H1 (cell line): ENCODE results near the gene ARHGAP23. TPM values are rescaled to one million over a fixed set of nuclear protein-coding genes. Genes with fewer than 3 reads are reported as not detected.

Source experiments
- CTCF ChIA-PET: fragments of 300-600 bp; sonication (Branson Sonifier 250); formaldehyde crosslinking; loops from one replicate; lab custom pipeline; 2021; ENCODE audit not compliant: partially characterized antibody; lab: Charles Lee
- POLR2A ChIA-PET: fragments of 300-600 bp; sonication (Branson Sonifier 250); formaldehyde crosslinking; loops from one replicate; lab custom pipeline; 2021; ENCODE audit warnings: inconsistent platforms; ENCODE audit not compliant: partially characterized antibody; lab: Charles Lee
- DNase-seq, 2 experiments: peaks; one replicate each; pipeline versions ENCODE4 v3.0.0 to v3.0.0-alpha.2; 2010 to 2022; ENCODE audit warnings: low spot score in 2 of 2, low read depth in 1 of 2, mixed read lengths in 1 of 2
- FAIRE-seq: peaks from 2 replicates; lab custom pipeline; 2011; peaks lifted over from hg19 to GRCh38; lab: Jason Lieb, UNC
- H2AFZ ChIP-seq: 2 replicates; pipeline ENCODE4 v1.8.1; 2012; ENCODE audit warnings: low read length, inconsistent platforms
- H2AK5ac ChIP-seq: 2 replicates; pipeline ENCODE4 v1.6.1; 2013; ENCODE audit warnings: low read depth, low read length
- H2BK120ac ChIP-seq: replicated peaks from 2 replicates; pipeline ENCODE3; 2013; ENCODE audit warnings: low read depth, low read length, inconsistent platforms
- H2BK12ac ChIP-seq: 2 replicates; pipeline ENCODE4 v1.6.1; 2013; ENCODE audit warnings: low read depth, low read length
- H2BK15ac ChIP-seq: 2 replicates; pipeline ENCODE4 v1.6.1; 2013; ENCODE audit warnings: low read length
- H2BK20ac ChIP-seq: 2 replicates; pipeline ENCODE4 v1.6.1; 2013; ENCODE audit warnings: low read length
- H2BK5ac ChIP-seq: 2 replicates; pipeline ENCODE4 v1.6.1; 2013; ENCODE audit warnings: low read depth, low read length
- H3K14ac ChIP-seq: 2 replicates; pipeline ENCODE4 v1.6.1; 2013; ENCODE audit warnings: inconsistent platforms; ENCODE audit not compliant: insufficient read length
- H3K18ac ChIP-seq: 2 replicates; pipeline ENCODE4 v1.6.1; 2013; ENCODE audit warnings: low read length; ENCODE audit errors: extremely low read depth
- H3K23ac ChIP-seq: 2 replicates; pipeline ENCODE4 v1.6.1; 2013; ENCODE audit warnings: inconsistent platforms; ENCODE audit not compliant: insufficient read length
- H3K23me2 ChIP-seq: 2 replicates; pipeline ENCODE4 v1.6.1; 2013; ENCODE audit warnings: low read depth, low read length
- H3K27ac ChIP-seq: 2 replicates; pipeline ENCODE4 v1.6.1; 2011; ENCODE audit warnings: low read depth, low read length, inconsistent platforms
- H3K27me3 ChIP-seq, 4 experiments: replicated peaks in 1 of 4; 1 replicate in 1 of 4; 2 replicates in 3 of 4; pipeline versions ENCODE4 v1.6.1 to v1.8.1; 2011 to 2013; ENCODE audit warnings: low read length in 3 of 4, mild to moderate bottlenecking in 3 of 4, inconsistent platforms in 2 of 4, mixed read lengths in 2 of 4, moderate library complexity in 1 of 4; ENCODE audit not compliant: control insufficient read depth in 3 of 4, insufficient read depth in 3 of 4; ENCODE audit errors: extremely low read depth in 1 of 4
- H3K36me3 ChIP-seq, 4 experiments: 2 replicates each; pipeline versions ENCODE4 v1.6.1 to v1.8.1; 2011 to 2013; ENCODE audit warnings: mild to moderate bottlenecking in 4 of 4, low read length in 3 of 4, moderate library complexity in 2 of 4, control low read depth in 1 of 4, inconsistent platforms in 1 of 4; ENCODE audit not compliant: insufficient read depth in 4 of 4, control insufficient read depth in 2 of 4
- H3K4ac ChIP-seq: replicated peaks from 2 replicates; pipeline ENCODE3; 2013; ENCODE audit warnings: low read length, low read depth, mixed read lengths, inconsistent platforms; ENCODE audit not compliant: insufficient read length
- H3K4me1 ChIP-seq, 4 experiments: replicated peaks in 1 of 4; 1 replicate in 1 of 4; 2 replicates in 3 of 4; pipeline versions ENCODE4 v1.6.1 to v1.8.1; 2011 to 2013; ENCODE audit warnings: low read length in 3 of 4, inconsistent platforms in 2 of 4, mixed read lengths in 1 of 4; ENCODE audit not compliant: insufficient read depth in 4 of 4, control insufficient read depth in 3 of 4
- H3K4me2 ChIP-seq, 2 experiments: 2 replicates each; pipeline versions ENCODE4 v1.6.1 to v1.8.1; 2011 to 2013; ENCODE audit warnings: low read depth in 2 of 2, low read length in 2 of 2, control low read depth in 1 of 2, inconsistent platforms in 1 of 2, mild to moderate bottlenecking in 1 of 2; ENCODE audit not compliant: insufficient read depth in 1 of 2
- H3K4me3 ChIP-seq, 4 experiments: fragments of 200-600, 300-600 bp in 1 of 4; sonication (generic), shearing (Covaris generic), sonication (Bioruptor Twin) in 1 of 4; 2 replicates each; pipeline versions ENCODE4 v1.5.1 to v1.8.1; 2011 to 2016; ENCODE audit warnings: low read length in 4 of 4, low read depth in 3 of 4, control low read depth in 2 of 4, inconsistent platforms in 2 of 4, mild to moderate bottlenecking in 2 of 4, mixed read lengths in 1 of 4, moderate library complexity in 1 of 4; ENCODE audit not compliant: insufficient read depth in 2 of 4; ENCODE audit errors: extremely low read depth in 1 of 4
- H3K56ac ChIP-seq: replicated peaks from 2 replicates; pipeline ENCODE3; 2013; ENCODE audit warnings: low read depth, mild to moderate bottlenecking, mixed read lengths, low read length, inconsistent platforms; ENCODE audit not compliant: insufficient read length
- H3K79me1 ChIP-seq: 2 replicates; pipeline ENCODE4 v1.6.1; 2013; ENCODE audit warnings: low read depth, low read length, control low read depth
- H3K79me2 ChIP-seq, 2 experiments: 2 replicates each; pipeline versions ENCODE4 v1.6.1 to v1.8.1; 2012 to 2013; ENCODE audit warnings: low read length in 2 of 2, mild to moderate bottlenecking in 2 of 2, inconsistent platforms in 1 of 2; ENCODE audit not compliant: insufficient read depth in 2 of 2, control insufficient read depth in 1 of 2
- H3K9ac ChIP-seq, 4 experiments: replicated peaks in 1 of 4; 1 replicate in 1 of 4; 2 replicates in 3 of 4; pipeline versions ENCODE4 v1.6.1 to v1.8.1; 2011 to 2013; ENCODE audit warnings: low read depth in 3 of 4, low read length in 3 of 4, control low read depth in 2 of 4, mild to moderate bottlenecking in 2 of 4, moderate library complexity in 2 of 4, inconsistent platforms in 1 of 4; ENCODE audit errors: extremely low read depth in 1 of 4
- H3K9me3 ChIP-seq, 2 experiments: 2 replicates each; pipeline versions ENCODE4 v1.6.1 to v1.8.1; 2012 to 2013; ENCODE audit warnings: mild to moderate bottlenecking in 2 of 2, moderate library complexity in 2 of 2, control low read depth in 1 of 2, inconsistent platforms in 1 of 2, low read depth in 1 of 2, low read length in 1 of 2, mixed read lengths in 1 of 2; ENCODE audit not compliant: insufficient read depth in 2 of 2
- H4K20me1 ChIP-seq, 2 experiments: replicated peaks in 1 of 2; 2 replicates each; pipeline versions ENCODE3 to v1.8.1; 2011 to 2013; ENCODE audit warnings: inconsistent platforms in 2 of 2, low read length in 2 of 2, mild to moderate bottlenecking in 1 of 2; ENCODE audit not compliant: insufficient read depth in 2 of 2, control insufficient read depth in 1 of 2
- H4K5ac ChIP-seq: 2 replicates; pipeline ENCODE4 v1.6.1; 2013; ENCODE audit warnings: low read length, low read depth, mixed read lengths, inconsistent platforms; ENCODE audit not compliant: insufficient read length
- H4K8ac ChIP-seq: 2 replicates; pipeline ENCODE4 v1.8.0; 2013; ENCODE audit warnings: mild to moderate bottlenecking, moderate library complexity, low read length, inconsistent platforms; ENCODE audit not compliant: insufficient read depth; ENCODE audit errors: extremely low read depth
- H4K91ac ChIP-seq: replicated peaks from 2 replicates; pipeline ENCODE3; 2013; ENCODE audit warnings: low read length, mixed read lengths, inconsistent platforms; ENCODE audit not compliant: insufficient read length
- BRCA1 ChIP-seq: IDR thresholded peaks from 2 replicates; pipeline ENCODE4 v1.6.1; 2012; ENCODE audit warnings: low read depth, low read length, improper control_type of control experiment
- CBX5 ChIP-seq: fragments of 300-800, 300-1000 bp; sonication (generic); IDR thresholded peaks from 2 replicates; pipeline ENCODE4 v1.7.1; 2016; ENCODE audit warnings: antibody characterized with exemption, low read length, low read depth
- CHD2 ChIP-seq: IDR thresholded peaks from 2 replicates; pipeline ENCODE4 v1.6.1; 2012; ENCODE audit warnings: low read length, improper control_type of control experiment
- CTBP2 ChIP-seq: IDR thresholded peaks from 2 replicates; pipeline ENCODE4 v1.7.0; 2011; ENCODE audit warnings: borderline replicate concordance, mild to moderate bottlenecking, moderate library complexity, mixed read lengths, low read length; ENCODE audit not compliant: insufficient read depth, insufficient read length
- EZH2 ChIP-seq: fragments of 200-600 bp; sonication (generic); IDR thresholded peaks from 2 replicates; pipeline ENCODE4 v1.7.1; 2012; ENCODE audit warnings: low read depth, mild to moderate bottlenecking, moderate library complexity, low read length, inconsistent platforms; ENCODE audit not compliant: severe bottlenecking
- GTF2F1 ChIP-seq: IDR thresholded peaks from 2 replicates; pipeline ENCODE4 v1.6.1; 2012; ENCODE audit warnings: low read depth, low read length, improper control_type of control experiment, borderline replicate concordance
- HDAC2 ChIP-seq, 2 experiments: fragments of 300-600 bp in 1 of 2; sonication (generic) in 1 of 2; IDR thresholded peaks; 2 replicates each; pipeline ENCODE4 v1.6.1; 2011 to 2012; ENCODE audit warnings: low read depth in 2 of 2, low read length in 2 of 2, mild to moderate bottlenecking in 2 of 2, moderate library complexity in 2 of 2, borderline replicate concordance in 1 of 2, inconsistent platforms in 1 of 2
- POLR2AphosphoS5 ChIP-seq: IDR thresholded peaks from 2 replicates; pipeline ENCODE4 v1.6.1; 2011; ENCODE audit warnings: low read depth, low read length
- RAD21 ChIP-seq, 2 experiments: IDR thresholded peaks in 1 of 2; conservative IDR thresholded peaks in 1 of 2; 2 replicates each; pipeline ENCODE4 v1.6.1; 2011; ENCODE audit warnings: low read depth in 2 of 2, low read length in 2 of 2, improper control_type of control experiment in 1 of 2, inconsistent platforms in 1 of 2, mild to moderate bottlenecking in 1 of 2, moderate library complexity in 1 of 2
- SP4 ChIP-seq: IDR thresholded peaks from 2 replicates; pipeline ENCODE4 v1.6.1; 2012; ENCODE audit warnings: low read length, inconsistent platforms
- TAF1 ChIP-seq: IDR thresholded peaks from 2 replicates; pipeline ENCODE4 v1.6.1; 2011; ENCODE audit warnings: mild to moderate bottlenecking, low read depth, low read length
- WGBS, 2 experiments: shearing (Covaris generic) in 1 of 2; methylation state at CpG; one replicate each; pipeline versions ENCODE4 v1.1.6 to v1.1.7; 2013 to 2015; ENCODE audit warnings: low lambda C conversion rate in 2 of 2, mixed read lengths in 2 of 2, inconsistent platforms in 1 of 2, low coverage in 1 of 2, missing lambda C conversion rate in 1 of 2; ENCODE audit not compliant: insufficient replicate concordance in 2 of 2, insufficient coverage in 1 of 2, insufficient read length in 1 of 2; ENCODE audit errors: extremely low coverage in 1 of 2, missing lambda C conversion rate in 1 of 2; 5-methylcytosine and 5-hydroxymethylcytosine counted together
- polyA plus RNA-seq, 7 experiments: library from polyadenylated mRNA; depleted of rRNA in 3 of 7; stranded (reverse) in 5 of 7; unstranded in 2 of 7; fragments of >200 nt in 5 of 7; fragments of 200-250 nt in 2 of 7; gene quantifications; 1 replicate in 5 of 7; 2 replicates in 1 of 7; 4 replicates in 1 of 7; pipeline versions ENCODE4 v1.2.1 to v1.2.3, GENCODE V29; 2011 to 2013; ENCODE audit warnings: missing spikeins in 2 of 7, mixed read lengths in 2 of 7
- total RNA-seq: library from RNA; stranded (reverse); fragmentation: NEBNext Ultra II Directional; extraction: Animal tissue kit (Norgen Biotek cat#: 25700); gene quantifications from 2 replicates; pipeline ENCODE4 v1.2.1, GENCODE V29; 2021

Gene ARHGAP23
- total and polyA plus RNA-seq, 2 of the 8 experiments (the other 6 are each of a cell fraction or from before 2014, with no cell fraction given) = 16.3 to 107 TPM

DNA sequence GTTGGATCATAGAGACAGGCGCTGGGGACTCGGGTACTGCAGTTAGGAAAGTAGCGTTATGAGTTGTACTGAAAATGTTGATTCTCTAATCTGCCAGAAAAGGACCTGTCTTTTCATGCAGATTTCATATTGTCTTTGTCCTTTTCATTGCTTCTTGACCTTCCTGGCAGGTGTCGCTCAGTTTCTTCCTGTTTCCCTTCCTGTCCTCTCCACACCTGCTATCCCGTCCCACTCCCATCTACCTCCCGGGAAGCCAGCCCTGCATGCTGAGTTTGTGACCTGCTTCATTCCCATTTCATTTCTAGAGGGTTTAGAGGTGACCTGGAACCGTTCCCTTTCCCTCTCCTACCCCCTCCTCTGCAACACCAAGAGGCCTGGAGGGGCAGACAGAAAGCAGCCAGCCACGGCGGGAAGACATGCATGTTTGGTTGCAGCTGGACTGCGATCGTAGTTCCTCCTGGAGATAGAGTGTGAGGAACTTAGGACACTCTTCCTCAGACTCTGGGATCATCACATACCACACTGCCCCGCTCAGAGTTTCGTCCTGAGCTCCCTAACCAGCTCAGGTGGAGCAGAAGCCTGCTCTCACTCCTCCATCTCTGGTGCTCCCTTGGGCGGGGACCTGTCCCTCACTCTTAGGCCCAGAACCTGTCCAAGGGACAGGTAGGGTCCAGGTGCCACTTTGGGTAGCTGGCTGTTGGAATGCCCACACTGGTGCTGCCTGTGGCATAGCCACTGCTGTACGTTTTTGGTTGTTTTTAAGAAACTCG lies 23.9 kb upstream of the ARHGAP23 start:
- DNase-seq (peak in 1 of 2 experiments; percentile 54), FAIRE-seq (no peak)
- 0 out of 2 replicates have a peak overlapping the region, but pooled peaks have one; percentile 24 for H3K18ac ChIP-seq
- H2BK120ac ChIP-seq = no peak overlapping the region
- no peak overlapping the region for H4K8ac ChIP-seq
- peak overlapping the region; percentile 48; the same call in 1 of the 2 replicates for H2BK5ac ChIP-seq
- H3K4me3 ChIP-seq = peak overlapping the region in 1 of 4 experiments; percentile 23; a peak in 1 of 8 replicates
- H2BK15ac ChIP-seq = no peak overlapping the region
- H3K14ac ChIP-seq = no peak overlapping the region
- H3K27me3 ChIP-seq = no peaks in the 10 kb centered on the region
- H3K79me1 ChIP-seq = no peaks in the 10 kb centered on the region
- H2AK5ac ChIP-seq = no peak overlapping the region
- peak overlapping the region; percentile 19; the same call in 1 of the 2 replicates for H2BK12ac ChIP-seq
- no peak overlapping the region for H3K27ac ChIP-seq
- no peaks in the 10 kb centered on the region for H3K23me2 ChIP-seq
- H4K5ac ChIP-seq = no peak overlapping the region
- no peaks in the 10 kb centered on the region for H4K20me1 ChIP-seq
- H3K56ac ChIP-seq = no peak overlapping the region
- H3K79me2 ChIP-seq = no peaks in the 10 kb centered on the region
- H3K36me3 ChIP-seq = peaks cover 0 to 21% (median 7%) of the 10 kb centered on the region in 4 experiments; a peak in 4 of 8 replicates
- H3K4me2 ChIP-seq = peak overlapping the region; percentile 50 to 60
- no peak overlapping the region for H3K23ac ChIP-seq
- 0 out of 7 replicates have a peak overlapping the region, but pooled peaks of 1 of the 4 experiments have one; percentile 8 for H3K9ac ChIP-seq
- 52% methylated on average over 15 of the region's 16 CpGs; no CpG with 5 or more reads in 1 of the 2 experiments for WGBS, 2 experiments
- no peak overlapping the region for H2BK20ac ChIP-seq
- H3K4me1 ChIP-seq = peaks cover 13 to 27% (median 19%) of the 10 kb centered on the region in 4 experiments
- ChIA-PET POLR2A (interaction anchor here (0.7 to 8.2 kb wide), 14 partner anchors 9 to 60 kb away, joined by 3 to 77 read pairs (median 4); no protein-coding TSS in a partner anchor), CTCF (interaction anchor here (0.6 to 6.4 kb wide), 18 partner anchors 7 to 1428 kb away, joined by 3 to 45 read pairs (median 5); no protein-coding TSS in a partner anchor)
- H3K9me3 ChIP-seq = no peaks in the 10 kb centered on the region
- H2AFZ ChIP-seq = no peak overlapping the region
- H4K91ac ChIP-seq = peak overlapping the region; percentile 23
- H3K4ac ChIP-seq = no peak overlapping the region
- peak; percentile 57 for TF ChIP-seq POLR2AphosphoS5
- TF ChIP-seq HDAC2 (IDR thresholded peaks at IDR 0.05; ENCODE audit: borderline replicate concordance in 1 of 2, low read depth in 2 of 2, low read length in 2 of 2) = no peak
- TF ChIP-seq EZH2 = no peak
- TF ChIP-seq CTBP2 = no peak
- no peak for TF ChIP-seq CHD2
- TF ChIP-seq RAD21 (IDR thresholded peaks at IDR 0.05 in 1 of 2, conservative IDR thresholded peaks at IDR 0.05 in 1 of 2; ENCODE audit: low read depth in 2 of 2, low read length in 2 of 2) = no peak
- no peak for TF ChIP-seq SP4
- 0 out of 2 replicates have a peak, but pooled peaks have one; percentile 25 for TF ChIP-seq TAF1
- TF ChIP-seq BRCA1 = no peak
- no peak for TF ChIP-seq CBX5
- no peak for TF ChIP-seq GTF2F1
